Ishikawa (cell line): ENCODE results near the gene EGFL7.

Source experiments
- EP300 ChIP-seq: IDR thresholded peaks from 2 replicates; pipeline ENCODE4 v1.6.1; 2012; ENCODE audit warnings: borderline replicate concordance
- NFIC ChIP-seq: IDR thresholded peaks from 2 replicates; pipeline ENCODE4 v1.6.1; 2012
- RAD21 ChIP-seq: IDR thresholded peaks from 2 replicates; pipeline ENCODE4 v1.6.1; 2012; ENCODE audit warnings: low read depth
- TAF1 ChIP-seq: IDR thresholded peaks from 2 replicates; pipeline ENCODE4 v1.6.1; 2012; ENCODE audit warnings: low read depth, mild to moderate bottlenecking
- TCF12 ChIP-seq: IDR thresholded peaks from 2 replicates; pipeline ENCODE4 v1.6.1; 2012; ENCODE audit warnings: low read depth
- YY1 ChIP-seq: IDR thresholded peaks from 2 replicates; pipeline ENCODE4 v1.6.1; 2012; ENCODE audit warnings: low read depth
- TF ChIP-seq, protein P1 (sequence below): IDR thresholded peaks from 2 replicates; pipeline ENCODE4 v1.6.1; 2012
- TF ChIP-seq, protein P2 (sequence below): IDR thresholded peaks from 2 replicates; pipeline ENCODE4 v1.6.1; 2012; ENCODE audit warnings: low read depth, mild to moderate bottlenecking
- TF ChIP-seq, protein P3 (sequence below): IDR thresholded peaks from 2 replicates; pipeline ENCODE4 v1.6.1; 2012

DNA sequence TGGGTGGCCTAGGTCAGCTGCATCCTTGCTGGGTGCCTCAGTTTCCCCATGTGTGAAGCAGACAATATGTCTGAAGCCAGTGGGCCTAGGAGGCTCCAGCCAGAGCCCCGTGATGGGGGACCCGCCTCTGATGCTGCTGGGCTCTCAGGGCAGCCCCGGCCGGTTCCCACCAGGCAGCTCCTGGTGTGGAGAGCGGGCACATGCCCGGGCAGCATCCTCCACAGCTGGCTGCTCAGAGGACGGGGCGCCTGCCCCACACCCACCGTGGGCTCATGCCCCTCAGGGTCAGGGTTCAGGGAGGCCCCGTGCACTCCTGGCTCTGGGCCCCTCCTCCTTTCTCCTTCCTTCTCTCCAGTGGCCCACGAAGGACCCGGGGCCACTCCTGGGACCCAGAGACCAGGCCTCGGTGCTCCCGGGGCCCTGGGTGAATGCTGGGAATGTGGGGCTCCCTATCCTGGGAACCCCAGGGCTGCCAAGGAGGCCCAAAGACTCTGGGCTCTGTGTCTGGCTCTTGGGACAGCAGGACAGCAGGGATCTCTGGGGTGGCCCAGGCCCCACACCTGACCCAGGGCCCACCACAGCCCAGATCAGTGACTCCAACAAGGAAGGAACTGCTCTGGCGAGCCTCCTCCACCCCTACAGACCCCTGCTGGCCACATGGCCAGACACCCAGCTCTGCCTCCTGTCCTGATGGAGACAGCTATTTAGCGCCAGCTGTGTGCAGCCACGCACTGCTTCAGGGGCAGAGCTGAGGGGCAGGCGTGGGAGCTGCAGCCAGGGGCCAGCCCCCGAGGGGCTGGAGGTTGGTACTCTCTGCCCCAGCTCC is 39.5 kb upstream of the EGFL7 start:
- no peak for TF ChIP-seq NFIC
- no peak for TF ChIP-seq EP300
- TF ChIP-seq RAD21, result no peak
- TF ChIP-seq YY1, result no peak
- TF ChIP-seq, protein P1, sequence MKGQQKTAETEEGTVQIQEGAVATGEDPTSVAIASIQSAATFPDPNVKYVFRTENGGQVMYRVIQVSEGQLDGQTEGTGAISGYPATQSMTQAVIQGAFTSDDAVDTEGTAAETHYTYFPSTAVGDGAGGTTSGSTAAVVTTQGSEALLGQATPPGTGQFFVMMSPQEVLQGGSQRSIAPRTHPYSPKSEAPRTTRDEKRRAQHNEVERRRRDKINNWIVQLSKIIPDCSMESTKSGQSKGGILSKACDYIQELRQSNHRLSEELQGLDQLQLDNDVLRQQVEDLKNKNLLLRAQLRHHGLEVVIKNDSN, result no peak
- TF ChIP-seq, protein P2, sequence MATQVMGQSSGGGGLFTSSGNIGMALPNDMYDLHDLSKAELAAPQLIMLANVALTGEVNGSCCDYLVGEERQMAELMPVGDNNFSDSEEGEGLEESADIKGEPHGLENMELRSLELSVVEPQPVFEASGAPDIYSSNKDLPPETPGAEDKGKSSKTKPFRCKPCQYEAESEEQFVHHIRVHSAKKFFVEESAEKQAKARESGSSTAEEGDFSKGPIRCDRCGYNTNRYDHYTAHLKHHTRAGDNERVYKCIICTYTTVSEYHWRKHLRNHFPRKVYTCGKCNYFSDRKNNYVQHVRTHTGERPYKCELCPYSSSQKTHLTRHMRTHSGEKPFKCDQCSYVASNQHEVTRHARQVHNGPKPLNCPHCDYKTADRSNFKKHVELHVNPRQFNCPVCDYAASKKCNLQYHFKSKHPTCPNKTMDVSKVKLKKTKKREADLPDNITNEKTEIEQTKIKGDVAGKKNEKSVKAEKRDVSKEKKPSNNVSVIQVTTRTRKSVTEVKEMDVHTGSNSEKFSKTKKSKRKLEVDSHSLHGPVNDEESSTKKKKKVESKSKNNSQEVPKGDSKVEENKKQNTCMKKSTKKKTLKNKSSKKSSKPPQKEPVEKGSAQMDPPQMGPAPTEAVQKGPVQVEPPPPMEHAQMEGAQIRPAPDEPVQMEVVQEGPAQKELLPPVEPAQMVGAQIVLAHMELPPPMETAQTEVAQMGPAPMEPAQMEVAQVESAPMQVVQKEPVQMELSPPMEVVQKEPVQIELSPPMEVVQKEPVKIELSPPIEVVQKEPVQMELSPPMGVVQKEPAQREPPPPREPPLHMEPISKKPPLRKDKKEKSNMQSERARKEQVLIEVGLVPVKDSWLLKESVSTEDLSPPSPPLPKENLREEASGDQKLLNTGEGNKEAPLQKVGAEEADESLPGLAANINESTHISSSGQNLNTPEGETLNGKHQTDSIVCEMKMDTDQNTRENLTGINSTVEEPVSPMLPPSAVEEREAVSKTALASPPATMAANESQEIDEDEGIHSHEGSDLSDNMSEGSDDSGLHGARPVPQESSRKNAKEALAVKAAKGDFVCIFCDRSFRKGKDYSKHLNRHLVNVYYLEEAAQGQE, result no peak
- no peak for TF ChIP-seq TAF1
- TF ChIP-seq TCF12, result no peak
- TF ChIP-seq, protein P3, sequence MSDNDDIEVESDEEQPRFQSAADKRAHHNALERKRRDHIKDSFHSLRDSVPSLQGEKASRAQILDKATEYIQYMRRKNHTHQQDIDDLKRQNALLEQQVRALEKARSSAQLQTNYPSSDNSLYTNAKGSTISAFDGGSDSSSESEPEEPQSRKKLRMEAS, result no peak
